ENCODE measurements around the gene EXOC6B.

Gene EXOC6B

DNA sequence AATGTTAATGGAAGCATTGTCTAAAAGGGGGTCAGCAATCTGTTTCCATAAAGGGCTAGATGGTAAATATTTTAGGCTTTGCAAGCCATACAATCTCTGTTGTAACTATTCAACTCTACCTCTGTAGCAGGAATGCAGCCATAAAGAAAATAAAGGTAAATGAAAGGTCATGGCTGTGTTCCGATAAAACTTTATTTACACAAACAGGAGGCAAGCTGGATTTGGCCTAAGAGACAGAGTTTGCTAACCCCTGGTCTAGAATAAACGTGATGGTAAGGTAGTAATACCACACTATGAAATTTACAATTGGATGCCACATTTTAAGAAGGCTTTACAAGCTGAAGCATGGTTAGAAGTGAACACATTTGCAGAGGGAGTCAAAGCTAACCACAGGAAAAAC is 91.4 kb downstream of the EXOC6B start:
- DNase-seq (ENCODE audit: low spot score) = no peak

- DNase-seq (ENCODE audit: low spot score) = no peak
Observed at GRCh38 chr2:72731116-72731515, 94.7 kb downstream of the EXOC6B start.

GRCh38 chr2:72727356-72727755 is 98.5 kb downstream of the EXOC6B start:
- DNase-seq (ENCODE audit: low spot score) = no peak

GRCh38 chr2:72723769-72724370 is 102.0 kb downstream of the EXOC6B start:
- no peak for DNase-seq (ENCODE audit: low spot score)

- DNase-seq (ENCODE audit: low spot score) = no peak
Observed at GRCh38 chr2:72722492-72723070, 103.3 kb downstream of the EXOC6B start.

DNA sequence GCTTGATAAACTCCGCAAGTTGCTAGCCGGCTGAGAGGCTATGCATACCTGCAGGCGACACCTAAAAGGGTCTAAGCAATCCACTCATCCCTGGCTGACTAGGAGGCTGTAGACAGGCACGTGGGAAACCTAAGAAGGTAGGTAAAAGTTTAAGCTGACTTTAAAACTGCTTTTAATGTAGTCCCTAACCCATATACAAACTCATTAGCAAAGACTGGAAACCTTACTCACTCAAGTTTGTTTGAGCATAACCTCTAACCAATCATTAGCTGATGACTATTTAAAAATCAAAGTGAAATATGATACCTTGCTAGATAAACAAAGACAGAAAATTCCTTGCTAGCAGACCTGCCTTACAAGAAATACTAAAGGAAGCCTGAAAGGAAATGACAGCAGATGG is 106.4 kb downstream of the EXOC6B start:
- DNase-seq (ENCODE audit: low spot score) = no peak

- no peak for DNase-seq (ENCODE audit: low spot score)
Observed at GRCh38 chr2:72718876-72719275, 107.0 kb downstream of the EXOC6B start.

DNA sequence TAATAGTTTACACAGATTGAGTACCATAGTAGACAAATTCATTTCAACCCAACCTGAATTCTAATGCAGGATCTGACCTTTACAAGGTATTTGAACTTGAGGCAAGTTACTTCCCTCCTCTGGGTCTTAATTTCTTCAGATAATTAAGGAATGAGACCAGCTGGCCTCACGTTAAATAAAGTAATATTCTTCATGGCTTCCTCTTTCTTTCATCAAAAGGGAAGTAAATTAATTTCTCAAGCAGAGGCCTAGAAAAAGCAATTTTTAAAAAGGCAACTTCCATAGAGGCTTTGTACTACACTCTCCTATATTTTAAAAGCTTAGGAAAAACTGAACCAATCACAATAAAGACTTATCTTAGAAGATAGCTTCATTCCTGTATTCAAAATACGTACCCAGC is 109.2 kb downstream of the EXOC6B start:
- DNase-seq (ENCODE audit: low spot score) = no peak

- peak; percentile 3 for DNase-seq (ENCODE audit: low spot score)
Observed at GRCh38 chr2:72713857-72714256, 112.0 kb downstream of the EXOC6B start.

GRCh38 chr2:72712977-72713376 is 112.9 kb downstream of the EXOC6B start:
- DNase-seq (ENCODE audit: low spot score) = no peak

GRCh38 chr2:72712304-72712703 is 113.5 kb downstream of the EXOC6B start:
- DNase-seq (ENCODE audit: low spot score) = no peak

DNA sequence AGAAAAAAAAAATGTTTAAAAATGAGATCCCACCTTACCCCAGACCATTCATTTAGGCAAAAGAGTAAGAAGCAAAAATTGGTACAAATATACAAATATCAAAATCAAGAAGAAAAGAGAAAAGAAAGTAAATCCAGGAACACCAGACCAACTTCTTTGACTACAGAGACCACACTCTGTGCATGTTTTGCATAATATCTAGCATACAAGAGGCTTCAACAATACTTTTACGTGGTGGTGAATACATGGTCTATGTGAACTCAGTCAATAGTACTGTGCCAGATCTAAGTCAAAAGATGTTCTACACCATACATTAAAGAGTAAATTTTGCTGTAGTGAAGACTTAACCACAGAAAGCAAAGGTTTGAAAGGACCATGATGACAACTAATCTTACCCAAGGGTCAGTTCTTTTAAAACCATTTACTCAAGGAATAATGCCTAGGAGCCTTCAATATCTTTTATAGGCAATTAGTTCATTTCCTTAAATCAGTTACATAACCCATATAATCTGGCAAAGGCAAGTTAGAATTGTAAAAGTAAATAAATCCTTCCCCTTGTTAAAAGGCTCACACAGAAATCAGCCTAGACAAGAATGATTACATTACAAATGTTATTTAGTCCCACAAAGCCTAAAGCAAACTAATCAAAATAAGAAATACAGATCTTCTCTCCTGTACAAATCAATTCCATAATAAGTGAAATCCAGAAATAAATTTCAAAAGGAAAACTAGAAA is 115.2 kb downstream of the EXOC6B start:
- DNase-seq (ENCODE audit: low spot score) = no peak

GRCh38 chr2:72708236-72708635 is 117.6 kb downstream of the EXOC6B start:
- DNase-seq (ENCODE audit: low spot score) = no peak

- DNase-seq (ENCODE audit: low spot score) = no peak
Observed at GRCh38 chr2:72698300-72698699, 127.5 kb downstream of the EXOC6B start.

- no peak for DNase-seq (ENCODE audit: low spot score)
Observed at GRCh38 chr2:72696559-72696958, 129.3 kb downstream of the EXOC6B start.

- DNase-seq (ENCODE audit: low spot score) = no peak
Observed at GRCh38 chr2:72695676-72696075, 130.2 kb downstream of the EXOC6B start.

DNA sequence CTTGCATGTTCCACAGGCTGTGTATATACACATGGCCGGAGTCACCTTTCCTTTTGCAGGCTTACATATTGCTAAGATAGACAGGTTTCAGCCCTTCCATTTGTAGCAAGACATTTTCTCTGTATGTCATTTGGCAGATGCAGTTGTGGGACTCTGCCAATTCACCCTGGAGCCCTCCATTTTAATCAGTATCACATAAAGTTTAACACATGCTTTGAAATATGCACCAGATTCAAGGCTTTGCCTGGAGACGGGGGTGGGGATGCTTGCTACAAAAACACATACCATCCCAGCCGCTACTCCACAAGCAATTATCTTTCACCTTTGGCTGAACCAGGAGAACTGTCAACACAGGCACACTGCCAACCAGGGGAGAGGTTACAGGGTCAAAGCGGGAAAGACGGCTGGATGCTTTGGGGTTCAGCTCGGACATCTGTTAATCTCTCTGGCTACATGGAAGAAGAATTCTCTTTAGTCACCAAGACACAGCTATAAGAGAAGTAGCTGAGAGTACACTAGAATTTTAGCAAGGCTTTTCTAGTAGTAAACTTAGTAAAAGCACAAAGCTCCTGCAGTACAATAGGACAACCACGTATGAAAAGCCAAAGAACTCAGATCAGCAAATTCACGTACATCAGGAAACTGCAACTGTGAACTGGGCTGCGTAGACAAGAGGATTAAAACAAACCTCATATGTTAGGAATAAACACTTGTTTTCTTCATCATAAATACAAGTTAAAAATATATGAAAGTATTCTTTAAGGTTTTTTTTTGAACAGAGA is 130.9 kb downstream of the EXOC6B start:
- DNase-seq (ENCODE audit: low spot score) = no peak

DNA sequence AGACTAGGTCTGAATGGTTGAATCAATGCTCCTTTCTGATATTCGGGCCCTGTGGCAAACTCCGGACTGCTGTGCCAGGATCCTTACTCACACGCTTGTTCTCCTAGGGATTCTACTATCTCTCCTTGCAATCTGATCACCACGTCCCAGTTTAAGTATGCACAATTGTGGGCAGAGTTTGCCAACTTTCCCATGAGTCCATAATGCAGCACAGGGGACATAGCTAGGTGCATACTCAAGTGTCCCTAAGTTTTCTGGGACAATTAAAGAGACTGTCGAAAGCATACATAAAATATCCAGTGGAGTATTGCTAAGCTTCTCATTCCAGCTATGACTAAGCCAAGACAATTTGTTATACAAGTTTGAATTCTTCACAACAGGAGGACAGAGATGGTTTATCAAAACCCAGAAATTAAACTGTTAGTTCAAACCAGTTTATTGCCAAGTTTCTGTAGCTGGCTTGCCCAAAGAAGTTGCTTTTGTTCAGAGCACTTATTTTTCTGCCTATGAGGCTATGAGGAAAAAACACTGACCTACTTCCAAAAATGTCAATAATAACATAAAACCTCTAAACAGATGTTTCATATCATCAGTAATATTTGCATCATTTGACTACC is 136.1 kb downstream of the EXOC6B start:
- no peak for DNase-seq (ENCODE audit: low spot score)

- DNase-seq (ENCODE audit: low spot score) = no peak
Observed at GRCh38 chr2:72685638-72686213, 140.1 kb downstream of the EXOC6B start.

- no peak for DNase-seq (ENCODE audit: low spot score)
Observed at GRCh38 chr2:72682061-72682460, 143.8 kb downstream of the EXOC6B start.

DNA sequence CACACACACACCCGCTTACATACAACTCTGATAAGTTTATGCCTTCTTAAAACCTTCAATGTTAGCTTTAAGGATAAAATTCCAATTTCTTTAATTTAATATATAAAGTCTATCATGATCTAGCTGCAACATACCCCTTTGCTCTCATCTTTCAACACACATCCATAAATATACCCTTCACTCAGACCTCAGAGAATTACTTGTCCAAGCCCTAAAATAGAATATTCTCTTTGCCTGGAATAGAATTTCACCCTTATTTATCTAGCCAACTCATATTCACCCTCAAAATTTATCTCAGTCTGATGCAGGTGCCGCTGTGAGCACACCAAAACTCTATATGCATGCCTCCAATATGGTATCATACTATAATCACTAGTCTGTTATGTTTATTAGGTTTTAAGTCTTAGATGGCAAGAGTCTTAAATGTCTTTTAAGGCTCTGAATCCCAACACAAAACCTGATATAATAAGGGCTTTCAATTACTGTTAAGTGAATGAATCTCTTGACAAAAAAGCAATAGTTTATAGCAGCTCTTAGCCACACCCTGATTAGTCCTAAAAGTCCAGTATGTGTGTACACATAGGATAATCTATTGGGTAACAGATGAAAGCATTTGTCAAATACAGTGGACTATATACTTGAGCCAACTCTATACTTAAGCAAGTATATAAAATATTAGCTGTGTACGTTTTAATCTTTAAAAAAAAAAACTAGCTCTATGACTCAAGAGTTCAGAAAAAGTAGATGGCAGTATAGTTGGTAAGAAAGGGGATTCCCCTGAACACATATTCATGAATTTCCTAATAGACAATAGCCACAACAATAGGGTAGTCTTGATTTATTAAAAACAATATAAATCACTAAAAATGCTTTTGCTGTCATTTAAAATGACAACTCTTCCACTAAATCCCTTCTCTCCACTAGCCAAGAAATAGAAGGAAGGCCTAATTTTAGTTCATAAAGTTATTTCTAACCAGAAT is 144.5 kb downstream of the EXOC6B start:
- no peak for DNase-seq (ENCODE audit: low spot score)
